Left lung (tissue), 10 donors: ENCODE data around the gene SZT2. TPM values are rescaled to one million over a fixed set of nuclear protein-coding genes. Genes with fewer than 3 reads are reported as not detected.

Source experiments
- ATAC-seq: fragments of 200-7000 bp; cut with Tn5 transposase; one replicate; pipeline ENCODE4 v1.9.1; 2020; ENCODE audit warnings: moderate library complexity
- DNase-seq, 4 donors: peaks; one replicate each; pipeline ENCODE4 v3.0.0-alpha.2; 2013 to 2020
- H3K27ac ChIP-seq, 2 donors: fragments of 200-600 bp; sonication (generic) in 1 of 2; one replicate each; pipeline versions ENCODE4 v1.5.0 to v1.8.0; 2020 to 2021
- H3K27me3 ChIP-seq, 2 donors: fragments of 200-600 bp; sonication (generic) in 1 of 2; one replicate each; pipeline versions ENCODE4 v1.5.0 to v1.8.0; 2020 to 2021
- H3K36me3 ChIP-seq, 2 donors: fragments of 200-600 bp; sonication (generic) in 1 of 2; one replicate each; pipeline versions ENCODE4 v1.5.0 to v1.8.0; 2020 to 2021
- H3K4me1 ChIP-seq, 2 donors: fragments of 200-600 bp; one replicate each; pipeline ENCODE4 v1.8.0; 2021
- H3K4me3 ChIP-seq, 2 donors: fragments of 200-600 bp; sonication (generic) in 1 of 2; one replicate each; pipeline versions ENCODE4 v1.5.0 to v1.8.0; 2020 to 2021; ENCODE audit warnings: mild to moderate bottlenecking in 1 of 2
- H3K9me3 ChIP-seq, 2 donors: fragments of 200-600 bp; sonication (generic) in 1 of 2; one replicate each; pipeline versions ENCODE4 v1.5.0 to v1.8.0; 2020 to 2021
- CTCF ChIP-seq, 2 donors: fragments of 200-600 bp; sonication (generic) in 1 of 2; IDR thresholded peaks; one replicate each; pipeline versions ENCODE4 v1.5.0 to v1.8.0; 2021; ENCODE audit warnings: antibody characterized with exemption in 2 of 2
- intact Hi-C, 2 donors: fragments of 100-400 bp; cut with DNase I; formaldehyde crosslinking; loops; one replicate each; pipeline versions ENCODE4 v1.11.2 to v1.14.2; 2022
- polyA plus RNA-seq, 6 donors: library from polyadenylated mRNA; unstranded; fragments of 120-200 nt; gene quantifications; one replicate each; pipeline ENCODE4 v1.2.1, GENCODE V29; 2013; ENCODE audit not compliant: insufficient read length in 6 of 6
- total RNA-seq, 2 donors: library from RNA; stranded (reverse); fragmentation: NEBNext Ultra II Directional; extraction: Animal tissue kit (Norgen Biotek cat#: 25700); gene quantifications; one replicate each; pipeline ENCODE4 v1.2.1, GENCODE V29; 2021
- donor health status: DM: no; HTN: yes; CAD: no.
- donor health status: DM: no; HTN: no; CAD: no.

The SZT2 gene
- total and polyA plus RNA-seq, 8 donors = 25.3 to 68.0 (median 33.1) TPM

GRCh38 chr1:43381612-43382011 lies 8.1 kb upstream of the SZT2 start:
- ATAC-seq (peak; percentile 52), DNase-seq (no peak)
- Histone ChIP-seq H3K9me3 (no peaks in the 10 kb centered on the region), H3K27ac (peak overlapping the region in 1 of 2 donors; percentile 73), H3K36me3 (peaks cover 10 to 70% of the 10 kb centered on the region in 2 donors), H3K4me1 (peaks cover 0 to 26% of the 10 kb centered on the region in 2 donors), H3K4me3 (no peak overlapping the region), H3K27me3 (no peaks in the 10 kb centered on the region)
- intact Hi-C loops = loop anchor here in 1 of 2 donors (10.0 kb wide), 1 partner anchor 147 kb away; no protein-coding TSS in a partner anchor
- no peak for TF ChIP-seq CTCF (IDR thresholded peaks at IDR 0.05)

GRCh38 chr1:43382027-43382779 lies 7.5 kb upstream of the SZT2 start:
- DNase-seq (peak in 2 of 4 donors; percentile 29 to 69), ATAC-seq (no peak)
- H3K27me3 ChIP-seq = no peaks in the 10 kb centered on the region
- intact Hi-C loops = loop anchor here in 1 of 2 donors (10.0 kb wide), 1 partner anchor 147 kb away; no protein-coding TSS in a partner anchor
- H3K9me3 ChIP-seq = no peaks in the 10 kb centered on the region
- peaks cover 0 to 30% of the 10 kb centered on the region in 2 donors for H3K4me1 ChIP-seq
- H3K36me3 ChIP-seq = peaks cover 16 to 76% of the 10 kb centered on the region in 2 donors
- TF ChIP-seq CTCF (IDR thresholded peaks at IDR 0.05) = no peak
- H3K27ac ChIP-seq = peak overlapping the region in 1 of 2 donors; percentile 73
- H3K4me3 ChIP-seq = no peak overlapping the region

- H3K9me3 ChIP-seq = no peaks in the 10 kb centered on the region
- H3K36me3 ChIP-seq = peaks cover 16 to 82% of the 10 kb centered on the region in 2 donors
- peaks cover 7 to 42% of the 10 kb centered on the region in 2 donors for H3K4me1 ChIP-seq
- no peak overlapping the region for H3K27ac ChIP-seq
- no peaks in the 10 kb centered on the region for H3K27me3 ChIP-seq
- DNase-seq = no peak
- TF ChIP-seq CTCF (IDR thresholded peaks at IDR 0.05) = no peak
- H3K4me3 ChIP-seq = no peak overlapping the region
- intact Hi-C loops = loop anchor here in 1 of 2 donors (10.0 kb wide), 1 partner anchor 149 kb away; no protein-coding TSS in a partner anchor
- ATAC-seq = no peak
These were observed 6.2 kb upstream of the SZT2 start for GRCh38 chr1:43383449-43383848.

GRCh38 chr1:43386676-43387075 lies 3.0 kb upstream of the SZT2 start:
- intact Hi-C loops = loop anchor here in 1 of 2 donors (10.0 kb wide), 1 partner anchor 152 kb away; no protein-coding TSS in a partner anchor
- Histone ChIP-seq H3K27me3 (no peaks in the 10 kb centered on the region), H3K36me3 (peaks cover 16 to 63% of the 10 kb centered on the region in 2 donors), H3K27ac (no peak overlapping the region), H3K4me3 (no peak overlapping the region), H3K4me1 (peaks cover 14 to 48% of the 10 kb centered on the region in 2 donors), H3K9me3 (no peaks in the 10 kb centered on the region)
- no peak for TF ChIP-seq CTCF (IDR thresholded peaks at IDR 0.05)
- no peak for ATAC-seq
- DNase-seq = no peak

GRCh38 chr1:43387976-43388599 lies 1.6 kb upstream of the SZT2 start:
- H3K36me3 ChIP-seq = peaks cover 16 to 48% of the 10 kb centered on the region in 2 donors
- no peak for TF ChIP-seq CTCF (IDR thresholded peaks at IDR 0.05)
- intact Hi-C loops = loop anchor here in 1 of 2 donors (10.0 kb wide), 1 partner anchor 153 kb away; no protein-coding TSS in a partner anchor
- peak overlapping the region; percentile 78 to 89 for H3K4me3 ChIP-seq
- DNase-seq (no peak), ATAC-seq (no peak)
- H3K27ac ChIP-seq = peak overlapping the region in 1 of 2 donors; percentile 81
- no peaks in the 10 kb centered on the region for H3K9me3 ChIP-seq
- peaks cover 14 to 37% of the 10 kb centered on the region in 2 donors for H3K4me1 ChIP-seq
- H3K27me3 ChIP-seq = no peaks in the 10 kb centered on the region
